Limb (tissue), 2 donors: Measurements from ENCODE around the gene PLP2.

Experiments
- DNase-seq, 2 donors: peaks; one replicate each; pipeline ENCODE4 v3.0.0-alpha.2; 2016; ENCODE audit errors: extremely low spot score in 2 of 2

The PLP2 gene

GRCh38 chrX:49186125-49187027, 14.7 kb downstream of the PLP2 start, which contains the start of gene PRICKLE3:
Gene PRICKLE3, minus strand, starts transcription at chrX:49186373. Its CDS starts 76 bp downstream, at chrX:49186297.
- DNase-seq, result peak in 1 of 2 donors; percentile 69

GRCh38 chrX:49187028-49187394, 15.3 kb downstream of the PLP2 start:
- no peak for DNase-seq

GRCh38 chrX:49187526-49187925, 15.8 kb downstream of the PLP2 start:
- no peak for DNase-seq

GRCh38 chrX:49188468-49189076, 16.9 kb downstream of the PLP2 start:
- DNase-seq, result no peak

- DNase-seq, result no peak
Measured at GRCh38 chrX:49189606-49190005, 17.9 kb downstream of the PLP2 start.

- DNase-seq, result peak; percentile 86 to 94
Measured at GRCh38 chrX:49190821-49191573, 19.3 kb downstream of the PLP2 start.

GRCh38 chrX:49191574-49192011, 19.9 kb downstream of the PLP2 start:
- DNase-seq, result no peak

GRCh38 chrX:49192722-49193328, 21.1 kb downstream of the PLP2 start:
- DNase-seq, result no peak

GRCh38 chrX:49193542-49193964, 21.9 kb downstream of the PLP2 start:
- no peak for DNase-seq

GRCh38 chrX:49197543-49198087, 25.9 kb downstream of the PLP2 start:
- DNase-seq, result no peak

- no peak for DNase-seq
Measured at GRCh38 chrX:49198540-49199314, 27.0 kb downstream of the PLP2 start.

- no peak for DNase-seq
Measured at GRCh38 chrX:49199315-49199595, 27.6 kb downstream of the PLP2 start.

- peak; percentile 73 to 91 for DNase-seq
Measured at GRCh38 chrX:49199906-49200771, 28.4 kb downstream of the PLP2 start, which contains the start of gene SYP. Gene SYP, minus strand, starts transcription at chrX:49200193. Its CDS starts 7 bp downstream, at chrX:49200186.

GRCh38 chrX:49202022-49202421, 30.3 kb downstream of the PLP2 start:
- DNase-seq, result no peak

GRCh38 chrX:49203536-49203935, 31.8 kb downstream of the PLP2 start:
- no peak for DNase-seq

GRCh38 chrX:49204017-49204416, 32.3 kb downstream of the PLP2 start:
- DNase-seq, result no peak

- DNase-seq, result no peak
Measured at GRCh38 chrX:49204709-49205108, 33.0 kb downstream of the PLP2 start.

- no peak for DNase-seq
Measured at GRCh38 chrX:49205443-49205842, 33.7 kb downstream of the PLP2 start.

GRCh38 chrX:49206543-49206942, 34.8 kb downstream of the PLP2 start:
- no peak for DNase-seq

GRCh38 chrX:49208399-49208798, 36.7 kb downstream of the PLP2 start:
- DNase-seq, result no peak
